Vagina (tissue), 2 donors: ENCODE data around the gene CCDC148. TPM values are rescaled to one million over a fixed set of nuclear protein-coding genes. Genes with fewer than 3 reads are reported as not detected.

Source experiments
- DNase-seq, 2 donors: peaks; one replicate each; pipeline ENCODE4 v3.0.0-alpha.2; 2017; ENCODE audit errors: extremely low spot score in 2 of 2
- H3K27ac ChIP-seq: fragments of 200-600 bp; sonication (generic); one replicate; pipeline ENCODE4 v1.5.1; 2019
- H3K27me3 ChIP-seq: fragments of 200-600 bp; sonication (generic); one replicate; pipeline ENCODE4 v1.5.1; 2019
- H3K36me3 ChIP-seq, 2 donors: fragments of 200-600 bp; sonication (generic); one replicate each; pipeline ENCODE4 v1.5.1; 2017 to 2019
- H3K4me1 ChIP-seq: fragments of 200-600 bp; sonication (generic); one replicate; pipeline ENCODE4 v1.5.1; 2019
- H3K4me3 ChIP-seq, 2 donors: fragments of 200-600 bp; sonication (generic); 1 replicate in 1 of 2; 2 replicates in 1 of 2; pipeline ENCODE4 v1.5.1; 2016 to 2019
- H3K9me3 ChIP-seq: fragments of 200-600 bp; sonication (generic); one replicate; pipeline ENCODE4 v1.5.1; 2019
- POLR2A ChIP-seq, 2 donors: fragments of 450-650 bp; IDR thresholded peaks; one replicate each; pipeline ENCODE4 v1.6.1; 2017; ENCODE audit warnings: antibody characterized with exemption in 2 of 2, mild to moderate bottlenecking in 2 of 2, moderate library complexity in 2 of 2
- POLR2AphosphoS5 ChIP-seq, 2 donors: sonication (generic); formaldehyde crosslinking; IDR thresholded peaks; one replicate each; pipeline ENCODE4 v1.9.0; 2017; ENCODE audit warnings: antibody characterized with exemption in 2 of 2, mild to moderate bottlenecking in 2 of 2, low read depth in 1 of 2; ENCODE audit not compliant: insufficient read depth in 1 of 2
- intact Hi-C: fragments of 100-400 bp; cut with DNase I; formaldehyde crosslinking; loops from one replicate; pipeline ENCODE4 v1.15.1; 2023
- total RNA-seq: library from RNA; depleted of rRNA; stranded (reverse); fragments of >200 nt; gene quantifications from one replicate; pipeline ENCODE4 v1.2.3, GENCODE V29; 2016
- TF ChIP-seq, protein P1 (sequence below), 3 experiments: fragments of 450-650 bp in 2 of 3; fragments of 200-600 bp in 1 of 3; sonication (generic) in 1 of 3; IDR thresholded peaks; one replicate each; pipeline ENCODE4 v1.5.1; 2017 to 2019; ENCODE audit warnings: antibody characterized with exemption in 3 of 3, mild to moderate bottlenecking in 2 of 3, moderate library complexity in 2 of 3

CCDC148 gene
- total RNA-seq, 1 donor from 2014 or later: not detected

DNA sequence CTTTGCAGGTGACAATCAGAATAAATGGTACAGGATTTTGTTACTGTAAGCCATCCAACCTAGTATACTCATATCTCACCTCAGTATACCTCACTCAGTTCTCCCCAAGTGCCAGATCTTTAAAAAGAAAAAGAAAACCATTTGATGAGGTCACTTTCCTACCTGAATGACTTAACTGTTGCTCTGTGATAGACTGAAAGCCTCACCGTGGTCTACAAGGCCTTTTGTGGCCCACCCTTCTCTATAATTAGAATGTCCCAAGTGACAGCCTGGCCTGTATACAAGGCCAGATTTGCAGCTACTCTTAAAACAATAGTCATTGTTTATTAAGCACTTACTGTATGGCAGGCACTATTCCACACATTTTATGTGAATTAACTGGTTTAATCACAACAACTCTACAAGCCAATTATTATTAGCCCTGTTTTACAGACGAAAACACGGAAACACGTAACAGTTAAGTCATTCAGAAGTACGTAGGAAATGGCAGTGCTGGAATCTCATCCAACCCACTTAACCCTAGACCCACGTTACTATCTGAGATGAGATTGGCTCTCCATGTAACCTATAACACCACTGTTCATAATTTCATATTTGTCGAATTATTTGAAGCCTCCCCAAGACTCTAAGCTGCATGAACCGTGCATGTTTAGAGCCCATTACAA, 28.5 kb upstream of the CCDC148 start:
- no peak for TF ChIP-seq POLR2A (IDR thresholded peaks at IDR 0.05)
- TF ChIP-seq POLR2AphosphoS5 (IDR thresholded peaks at IDR 0.05; ENCODE audit: insufficient read depth in 1 of 2, low read depth in 1 of 2): no peak
- TF ChIP-seq, protein P1, sequence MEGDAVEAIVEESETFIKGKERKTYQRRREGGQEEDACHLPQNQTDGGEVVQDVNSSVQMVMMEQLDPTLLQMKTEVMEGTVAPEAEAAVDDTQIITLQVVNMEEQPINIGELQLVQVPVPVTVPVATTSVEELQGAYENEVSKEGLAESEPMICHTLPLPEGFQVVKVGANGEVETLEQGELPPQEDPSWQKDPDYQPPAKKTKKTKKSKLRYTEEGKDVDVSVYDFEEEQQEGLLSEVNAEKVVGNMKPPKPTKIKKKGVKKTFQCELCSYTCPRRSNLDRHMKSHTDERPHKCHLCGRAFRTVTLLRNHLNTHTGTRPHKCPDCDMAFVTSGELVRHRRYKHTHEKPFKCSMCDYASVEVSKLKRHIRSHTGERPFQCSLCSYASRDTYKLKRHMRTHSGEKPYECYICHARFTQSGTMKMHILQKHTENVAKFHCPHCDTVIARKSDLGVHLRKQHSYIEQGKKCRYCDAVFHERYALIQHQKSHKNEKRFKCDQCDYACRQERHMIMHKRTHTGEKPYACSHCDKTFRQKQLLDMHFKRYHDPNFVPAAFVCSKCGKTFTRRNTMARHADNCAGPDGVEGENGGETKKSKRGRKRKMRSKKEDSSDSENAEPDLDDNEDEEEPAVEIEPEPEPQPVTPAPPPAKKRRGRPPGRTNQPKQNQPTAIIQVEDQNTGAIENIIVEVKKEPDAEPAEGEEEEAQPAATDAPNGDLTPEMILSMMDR (IDR thresholded peaks at IDR 0.05): no peak
- Histone ChIP-seq H3K27me3 (no peaks in the 10 kb centered on the region), H3K9me3 (no peaks in the 10 kb centered on the region), H3K36me3 (no peaks in the 10 kb centered on the region), H3K4me3 (no peak overlapping the region), H3K4me1 (peaks cover 38% of the 10 kb centered on the region), H3K27ac (no peak overlapping the region)
- DNase-seq: no peak
- intact Hi-C loops: no loop called here

DNA sequence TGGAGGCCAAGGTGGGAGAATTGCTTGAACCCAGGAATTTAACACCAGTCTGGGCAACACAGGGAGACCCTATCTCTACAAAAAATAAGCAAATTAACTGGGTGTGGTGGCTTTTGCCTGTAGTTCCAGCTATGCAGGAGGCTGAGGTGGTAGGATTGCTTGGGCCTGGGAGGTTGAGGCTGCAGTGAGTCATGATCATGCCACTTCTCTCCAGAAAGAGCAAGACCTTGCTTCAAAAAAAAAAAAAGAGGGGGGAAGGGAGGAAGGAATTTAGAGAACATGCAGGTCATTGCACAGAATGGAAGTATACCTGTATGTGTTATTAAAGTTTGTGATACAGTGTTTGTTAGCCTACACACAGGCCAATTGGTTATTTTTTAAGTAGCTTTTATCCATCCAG, 26.0 kb upstream of the CCDC148 start:
- Histone ChIP-seq H3K27ac (no peak overlapping the region), H3K4me3 (no peak overlapping the region), H3K4me1 (peaks cover 29% of the 10 kb centered on the region), H3K36me3 (no peaks in the 10 kb centered on the region), H3K9me3 (no peaks in the 10 kb centered on the region), H3K27me3 (no peaks in the 10 kb centered on the region)
- intact Hi-C loops: no loop called here
- TF ChIP-seq POLR2AphosphoS5 (IDR thresholded peaks at IDR 0.05; ENCODE audit: insufficient read depth in 1 of 2, low read depth in 1 of 2) (no peak), POLR2A (IDR thresholded peaks at IDR 0.05) (no peak)
- TF ChIP-seq, protein P1 (IDR thresholded peaks at IDR 0.05): no peak
- DNase-seq: no peak

DNA sequence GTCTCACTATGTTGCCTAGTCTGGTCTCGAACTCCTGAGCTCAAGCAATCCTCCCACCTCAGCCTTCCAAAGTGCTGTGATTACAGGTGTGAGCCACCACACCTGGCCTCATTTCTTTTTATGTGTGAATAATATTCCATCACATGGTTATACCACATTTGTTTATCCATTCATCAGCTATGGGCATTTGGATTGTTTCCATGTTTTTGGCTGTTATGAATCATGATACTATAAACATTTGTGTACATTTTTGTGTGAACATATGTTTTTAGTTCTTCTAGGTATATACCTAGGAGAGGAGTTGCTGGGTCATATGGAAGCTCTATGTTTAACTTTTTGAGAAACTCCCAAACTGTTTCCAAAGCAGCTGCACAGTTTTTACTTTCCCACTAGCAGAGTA, 24.6 kb upstream of the CCDC148 start:
- Histone ChIP-seq H3K27ac (no peak overlapping the region), H3K4me3 (no peak overlapping the region), H3K4me1 (peaks cover 23% of the 10 kb centered on the region), H3K36me3 (no peaks in the 10 kb centered on the region), H3K9me3 (no peaks in the 10 kb centered on the region), H3K27me3 (no peaks in the 10 kb centered on the region)
- DNase-seq: no peak
- TF ChIP-seq POLR2A (IDR thresholded peaks at IDR 0.05) (no peak), POLR2AphosphoS5 (IDR thresholded peaks at IDR 0.05; ENCODE audit: insufficient read depth in 1 of 2, low read depth in 1 of 2) (no peak)
- TF ChIP-seq, protein P1 (IDR thresholded peaks at IDR 0.05): no peak
- intact Hi-C loops: no loop called here

DNA sequence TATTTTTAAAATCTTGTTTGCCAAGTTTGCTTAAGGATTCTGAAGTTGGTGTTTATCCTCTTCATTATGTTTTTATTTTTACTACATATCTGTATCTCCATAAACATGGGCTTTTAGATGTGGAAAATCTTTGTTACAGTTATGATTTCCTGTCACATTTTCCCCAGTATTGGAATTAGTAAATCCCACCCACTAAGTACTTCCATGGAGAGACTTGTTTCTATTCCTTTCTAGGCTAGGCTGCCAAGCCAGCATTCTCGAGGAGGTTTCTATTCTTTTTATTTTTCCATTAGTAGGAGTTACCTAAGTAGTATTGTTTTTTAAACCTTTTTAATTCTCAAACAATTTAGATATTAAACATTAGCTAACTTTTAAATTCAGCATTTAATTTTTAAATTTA, 22.3 kb upstream of the CCDC148 start:
- DNase-seq: no peak
- Histone ChIP-seq H3K27ac (peak overlapping the region; percentile 14), H3K36me3 (no peaks in the 10 kb centered on the region), H3K27me3 (no peaks in the 10 kb centered on the region), H3K4me3 (no peak overlapping the region), H3K4me1 (peaks cover 23% of the 10 kb centered on the region), H3K9me3 (no peaks in the 10 kb centered on the region)
- TF ChIP-seq POLR2A (IDR thresholded peaks at IDR 0.05): no peak
- TF ChIP-seq POLR2AphosphoS5 (IDR thresholded peaks at IDR 0.05; ENCODE audit: insufficient read depth in 1 of 2, low read depth in 1 of 2): no peak
- TF ChIP-seq, protein P1 (IDR thresholded peaks at IDR 0.05): no peak
- intact Hi-C loops: no loop called here

DNA sequence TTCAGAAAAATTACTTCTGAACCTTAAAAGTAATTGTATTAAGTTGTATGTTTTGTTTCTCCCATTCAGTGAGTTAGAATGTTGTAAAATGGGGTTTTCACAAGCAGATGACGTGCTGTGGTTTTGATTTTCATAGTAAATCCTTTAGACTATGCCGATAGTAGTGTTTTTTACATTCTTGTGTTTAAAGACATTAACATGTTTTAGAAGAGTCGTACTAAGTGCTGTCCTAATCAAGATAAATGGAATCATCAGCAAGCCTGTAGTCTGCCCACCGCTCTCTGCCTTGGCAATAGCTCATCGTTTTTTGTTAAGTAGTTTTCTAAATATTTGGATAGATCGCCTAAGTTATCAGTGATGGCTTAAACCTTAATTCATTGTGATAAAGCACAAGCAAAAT, 21.7 kb upstream of the CCDC148 start:
- H3K36me3 ChIP-seq: no peaks in the 10 kb centered on the region
- no peaks in the 10 kb centered on the region for H3K27me3 ChIP-seq
- peak overlapping the region; percentile 14 for H3K27ac ChIP-seq
- TF ChIP-seq, protein P1 (IDR thresholded peaks at IDR 0.05): no peak
- no peak for TF ChIP-seq POLR2AphosphoS5 (IDR thresholded peaks at IDR 0.05; ENCODE audit: insufficient read depth in 1 of 2, low read depth in 1 of 2)
- no peak for TF ChIP-seq POLR2A (IDR thresholded peaks at IDR 0.05)
- no peak overlapping the region for H3K4me3 ChIP-seq
- H3K9me3 ChIP-seq: no peaks in the 10 kb centered on the region
- intact Hi-C loops: no loop called here
- H3K4me1 ChIP-seq: peaks cover 23% of the 10 kb centered on the region
- DNase-seq: no peak
